Mesenchymal stem cell (in vitro differentiated cells and primary cell): ENCODE measurements around the gene PTPRE.

Source experiments
- DNase-seq: peaks from one replicate; pipeline ENCODE4 v3.0.0-alpha.2; 2013
- H2AFZ ChIP-seq: one replicate; pipeline ENCODE4 v1.6.1; 2013; ENCODE audit warnings: low read depth, mild to moderate bottlenecking, control low read depth, inconsistent platforms, low read length, moderate library complexity
- H2AK5ac ChIP-seq: 2 replicates; pipeline ENCODE4 v1.6.1; 2013; ENCODE audit warnings: low read length, moderate library complexity, mild to moderate bottlenecking, inconsistent platforms; ENCODE audit not compliant: severe bottlenecking
- H2BK120ac ChIP-seq: one replicate; pipeline ENCODE4 v1.6.1; 2013; ENCODE audit warnings: low read depth, mild to moderate bottlenecking, inconsistent platforms, low read length, moderate library complexity
- H2BK12ac ChIP-seq, 2 experiments: one replicate each; pipeline ENCODE4 v1.6.1; 2013; ENCODE audit warnings: inconsistent platforms in 2 of 2, low read length in 2 of 2, mild to moderate bottlenecking in 2 of 2, moderate library complexity in 2 of 2, control low read depth in 1 of 2
- H2BK15ac ChIP-seq: one replicate; pipeline ENCODE4 v1.6.1; 2013; ENCODE audit warnings: mild to moderate bottlenecking, low read depth, inconsistent platforms; ENCODE audit not compliant: poor library complexity, severe bottlenecking
- H2BK5ac ChIP-seq: 2 replicates; pipeline ENCODE4 v1.6.1; 2013; ENCODE audit warnings: low read depth, mild to moderate bottlenecking, low read length, control low read depth, inconsistent platforms; ENCODE audit not compliant: poor library complexity, severe bottlenecking
- H3K14ac ChIP-seq, 2 experiments: one replicate each; pipeline ENCODE4 v1.6.1; 2013; ENCODE audit warnings: inconsistent platforms in 2 of 2, low read length in 2 of 2, control low read depth in 1 of 2, mild to moderate bottlenecking in 1 of 2, moderate library complexity in 1 of 2
- H3K18ac ChIP-seq, 2 experiments: one replicate each; pipeline ENCODE4 v1.6.1; 2013; ENCODE audit warnings: inconsistent platforms in 2 of 2, low read length in 2 of 2, control low read depth in 1 of 2, low read depth in 1 of 2, mild to moderate bottlenecking in 1 of 2
- H3K23ac ChIP-seq, 2 experiments: one replicate each; pipeline ENCODE4 v1.6.1; 2013; ENCODE audit warnings: inconsistent platforms in 2 of 2, low read length in 2 of 2, mild to moderate bottlenecking in 2 of 2, moderate library complexity in 2 of 2, control low read depth in 1 of 2
- H3K27ac ChIP-seq: 2 replicates; pipeline ENCODE4 v1.5.1; 2013; ENCODE audit warnings: mild to moderate bottlenecking, moderate library complexity, low read length, control low read depth, inconsistent platforms; ENCODE audit not compliant: poor library complexity, severe bottlenecking
- H3K27me3 ChIP-seq, 2 experiments: 2 replicates each; pipeline versions ENCODE4 v1.6.1 to v1.7.0; 2013; ENCODE audit warnings: low read length in 2 of 2, mild to moderate bottlenecking in 2 of 2, moderate library complexity in 2 of 2, control low read depth in 1 of 2, inconsistent platforms in 1 of 2; ENCODE audit not compliant: control insufficient read depth in 1 of 2, insufficient read depth in 1 of 2
- H3K36me3 ChIP-seq, 2 experiments: 2 replicates each; pipeline versions ENCODE4 v1.6.1 to v1.7.0; 2013; ENCODE audit warnings: low read length in 2 of 2, control low read depth in 1 of 2, inconsistent platforms in 1 of 2, low read depth in 1 of 2, mild to moderate bottlenecking in 1 of 2; ENCODE audit not compliant: insufficient read depth in 2 of 2, control insufficient read depth in 1 of 2
- H3K4ac ChIP-seq, 2 experiments: one replicate each; pipeline ENCODE4 v1.6.1; 2013; ENCODE audit warnings: inconsistent platforms in 2 of 2, low read length in 2 of 2, mild to moderate bottlenecking in 2 of 2, moderate library complexity in 2 of 2, control low read depth in 1 of 2, low read depth in 1 of 2
- H3K4me1 ChIP-seq: 2 replicates; pipeline ENCODE4 v1.6.1; 2013; ENCODE audit warnings: low read depth, low read length, control low read depth; ENCODE audit not compliant: control insufficient read depth, insufficient read depth
- H3K4me2 ChIP-seq: 2 replicates; pipeline ENCODE4 v1.6.1; 2013; ENCODE audit warnings: low read length, mild to moderate bottlenecking, inconsistent platforms; ENCODE audit not compliant: poor library complexity, severe bottlenecking
- H3K4me3 ChIP-seq, 2 experiments: 2 replicates each; pipeline versions ENCODE4 v1.5.1 to v1.7.0; 2013; ENCODE audit warnings: low read length in 2 of 2, mild to moderate bottlenecking in 2 of 2, control low read depth in 1 of 2, low read depth in 1 of 2; ENCODE audit not compliant: insufficient read depth in 1 of 2
- H3K79me1 ChIP-seq: replicated peaks from 2 replicates; pipeline ENCODE4 v1.6.1; 2013; ENCODE audit warnings: mild to moderate bottlenecking, control low read depth, low read length, inconsistent platforms; ENCODE audit not compliant: poor library complexity, severe bottlenecking
- H3K9ac ChIP-seq: 2 replicates; pipeline ENCODE4 v1.7.0; 2013; ENCODE audit warnings: mild to moderate bottlenecking, low read length, moderate library complexity
- H3K9me3 ChIP-seq: 2 replicates; pipeline ENCODE4 v1.7.0; 2013; ENCODE audit warnings: mild to moderate bottlenecking, low read length; ENCODE audit not compliant: control insufficient read depth
- H4K8ac ChIP-seq: one replicate; pipeline ENCODE4 v1.6.1; 2013; ENCODE audit warnings: inconsistent platforms, mild to moderate bottlenecking, low read length, moderate library complexity
- H4K91ac ChIP-seq: one replicate; pipeline ENCODE4 v1.6.1; 2013; ENCODE audit warnings: mild to moderate bottlenecking, low read length, inconsistent platforms
- whole genome bisulfite sequencing: methylation state at CpG from one replicate; pipeline ENCODE4 v1.1.7; 2013; ENCODE audit warnings: mixed read lengths; 5-methylcytosine and 5-hydroxymethylcytosine counted together

PTPRE gene

GRCh38 chr10:127886371-127887051 is 20.4 kb upstream of the PTPRE start:
- 96% methylated on average over 12 of the region's 12 CpGs for WGBS
- Histone ChIP-seq H3K4me2 (no peak overlapping the region), H2BK5ac (no peak overlapping the region), H3K4me3 (no peak overlapping the region), H4K91ac (no peak overlapping the region), H3K79me1 (no peaks in the 10 kb centered on the region), H3K9ac (no peak overlapping the region), H2AFZ (no peak overlapping the region), H3K4ac (no peak overlapping the region), H2BK120ac (no peak overlapping the region), H3K14ac (peak overlapping the region in 1 of 2 experiments; percentile 69), H2BK12ac (no peak overlapping the region), H2AK5ac (no peak overlapping the region), H3K27me3 (peaks cover 0 to 34% of the 10 kb centered on the region in 2 experiments), H3K4me1 (peaks cover 3% of the 10 kb centered on the region), H3K36me3 (no peaks in the 10 kb centered on the region), H2BK15ac (no peak overlapping the region), H3K18ac (no peak overlapping the region), H3K27ac (no peak overlapping the region), H3K9me3 (no peaks in the 10 kb centered on the region), H4K8ac (peak overlapping the region; percentile 62), H3K23ac (no peak overlapping the region)
- DNase-seq: no peak

DNA sequence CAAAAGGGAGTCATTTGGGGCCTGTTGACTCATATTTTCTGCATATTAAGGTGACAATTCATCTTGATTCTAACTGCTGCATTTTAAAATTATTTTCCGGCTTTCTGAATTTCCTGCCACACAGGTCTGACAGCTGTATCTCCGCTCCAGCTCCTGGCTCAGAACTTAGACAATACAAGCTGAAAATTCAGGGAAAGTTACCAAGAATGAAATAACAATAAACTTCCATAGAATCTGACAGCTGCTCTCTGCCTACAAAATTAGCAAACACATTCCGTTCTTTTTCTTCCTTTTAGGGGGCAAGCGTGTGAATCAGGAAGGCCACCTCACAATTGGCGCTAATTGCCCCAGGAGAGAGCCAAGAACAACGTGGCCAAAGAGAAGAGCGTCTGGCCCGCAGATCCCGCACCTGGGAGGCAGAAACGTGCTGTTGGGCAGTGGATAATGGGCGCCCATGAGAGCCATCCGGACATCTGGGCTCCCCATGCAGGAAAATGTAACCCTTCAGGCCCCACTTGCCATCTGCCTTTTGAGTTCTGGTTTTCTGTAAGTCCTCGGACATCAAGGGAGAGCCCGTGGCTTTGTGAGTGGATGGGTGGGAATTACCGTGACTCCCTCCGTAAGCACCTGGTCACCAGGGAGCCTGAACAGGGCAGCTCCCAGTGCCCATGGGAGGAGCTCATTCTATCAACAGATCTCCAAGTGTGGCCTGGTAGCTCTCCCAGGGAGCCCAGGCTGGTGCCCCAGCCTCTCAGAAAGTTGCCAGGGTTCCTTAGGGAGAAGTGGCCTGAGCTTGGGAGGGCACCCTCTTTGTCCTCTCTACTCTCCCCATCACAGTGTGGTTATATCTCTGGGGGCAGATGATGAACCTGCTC is 19.1 kb upstream of the PTPRE start:
- H3K23ac ChIP-seq: no peak overlapping the region
- no peak overlapping the region for H3K4me3 ChIP-seq
- H3K9ac ChIP-seq: no peak overlapping the region
- H3K4me2 ChIP-seq: no peak overlapping the region
- no peak overlapping the region for H3K14ac ChIP-seq
- peak overlapping the region; percentile 74 for H2BK15ac ChIP-seq
- no peak overlapping the region for H2BK120ac ChIP-seq
- H3K4me1 ChIP-seq: peaks cover 3% of the 10 kb centered on the region
- H4K91ac ChIP-seq: no peak overlapping the region
- no peak overlapping the region for H2AFZ ChIP-seq
- no peaks in the 10 kb centered on the region for H3K36me3 ChIP-seq
- peaks cover 0 to 28% of the 10 kb centered on the region in 2 experiments for H3K27me3 ChIP-seq
- no peak for DNase-seq
- no peaks in the 10 kb centered on the region for H3K9me3 ChIP-seq
- no peak overlapping the region for H2BK5ac ChIP-seq
- no peaks in the 10 kb centered on the region for H3K79me1 ChIP-seq
- no peak overlapping the region for H3K4ac ChIP-seq
- WGBS: 94% methylated on average over 16 of the region's 16 CpGs
- no peak overlapping the region for H4K8ac ChIP-seq
- H2BK12ac ChIP-seq: no peak overlapping the region
- no peak overlapping the region for H3K27ac ChIP-seq
- H3K18ac ChIP-seq: no peak overlapping the region
- H2AK5ac ChIP-seq: no peak overlapping the region

DNA sequence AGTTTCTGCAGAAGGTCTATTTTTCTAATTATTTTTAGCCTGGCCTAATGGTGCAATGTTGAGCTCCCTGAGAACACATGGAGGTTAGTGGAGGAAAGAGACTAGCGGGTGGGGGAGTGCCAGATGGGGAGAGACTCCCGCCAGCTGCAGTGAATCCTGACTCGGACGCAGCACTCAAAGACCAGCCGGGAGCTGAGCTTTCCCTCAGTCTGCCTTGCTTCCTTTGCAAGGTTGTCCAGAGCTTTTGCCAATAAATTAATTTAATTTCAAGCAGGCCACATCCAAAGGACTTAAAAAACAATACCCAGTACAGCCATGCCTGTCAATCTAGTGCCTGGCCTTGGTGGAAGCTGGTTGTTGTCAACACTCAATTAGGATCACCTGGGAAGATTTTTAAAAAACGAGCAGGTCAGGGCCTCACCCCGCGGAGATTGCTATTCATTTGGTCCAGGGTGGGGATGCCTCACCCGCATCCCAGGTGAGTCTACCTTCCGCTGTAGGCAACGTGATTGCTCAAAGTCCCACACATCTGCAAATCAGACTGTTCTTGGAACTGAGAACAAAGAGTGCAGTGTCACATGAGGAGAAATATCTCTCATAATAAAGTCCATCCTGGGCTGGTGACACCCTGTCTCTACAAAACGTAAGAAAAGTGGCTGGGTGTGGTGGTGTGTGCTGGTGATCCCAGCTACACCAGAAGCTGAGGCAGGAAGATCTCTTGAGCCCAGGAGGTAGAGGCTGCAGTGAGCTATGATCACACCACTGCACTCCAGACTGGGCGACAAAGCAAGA is 18.2 kb upstream of the PTPRE start:
- Histone ChIP-seq H3K4me3 (no peak overlapping the region), H2BK15ac (no peak overlapping the region), H3K14ac (no peak overlapping the region), H4K8ac (no peak overlapping the region), H4K91ac (no peak overlapping the region), H2AFZ (no peak overlapping the region), H3K4ac (no peak overlapping the region), H3K36me3 (no peaks in the 10 kb centered on the region), H2BK12ac (no peak overlapping the region), H3K18ac (no peak overlapping the region), H3K9ac (no peak overlapping the region), H2AK5ac (no peak overlapping the region), H3K4me1 (peaks cover 3% of the 10 kb centered on the region), H3K27me3 (peaks cover 0 to 19% of the 10 kb centered on the region in 2 experiments), H3K4me2 (no peak overlapping the region), H2BK120ac (no peak overlapping the region), H3K23ac (no peak overlapping the region), H3K79me1 (no peaks in the 10 kb centered on the region), H3K9me3 (no peaks in the 10 kb centered on the region), H3K27ac (no peak overlapping the region), H2BK5ac (no peak overlapping the region)
- DNase-seq: no peak
- 91% methylated on average over 11 of the region's 13 CpGs for WGBS
